H1 (cell line): ENCODE measurements around the gene FLCN. TPM values are rescaled to one million over a fixed set of nuclear protein-coding genes. Genes with fewer than 3 reads are reported as not detected.

ENCODE experiments used
- CTCF ChIA-PET: fragments of 300-600 bp; sonication (Branson Sonifier 250); formaldehyde crosslinking; loops from one replicate; lab custom pipeline; 2021; ENCODE audit not compliant: partially characterized antibody; lab: Charles Lee
- POLR2A ChIA-PET: fragments of 300-600 bp; sonication (Branson Sonifier 250); formaldehyde crosslinking; loops from one replicate; lab custom pipeline; 2021; ENCODE audit warnings: inconsistent platforms; ENCODE audit not compliant: partially characterized antibody; lab: Charles Lee
- DNase-seq, 2 experiments: peaks; one replicate each; pipeline versions ENCODE4 v3.0.0 to v3.0.0-alpha.2; 2010 to 2022; ENCODE audit warnings: low spot score in 2 of 2, low read depth in 1 of 2, mixed read lengths in 1 of 2
- FAIRE-seq: peaks from 2 replicates; lab custom pipeline; 2011; peaks lifted over from hg19 to GRCh38; lab: Jason Lieb, UNC
- H2AFZ ChIP-seq: 2 replicates; pipeline ENCODE4 v1.8.1; 2012; ENCODE audit warnings: low read length, inconsistent platforms
- H2AK5ac ChIP-seq: 2 replicates; pipeline ENCODE4 v1.6.1; 2013; ENCODE audit warnings: low read depth, low read length
- H2BK120ac ChIP-seq: replicated peaks from 2 replicates; pipeline ENCODE3; 2013; ENCODE audit warnings: low read depth, low read length, inconsistent platforms
- H2BK12ac ChIP-seq: 2 replicates; pipeline ENCODE4 v1.6.1; 2013; ENCODE audit warnings: low read depth, low read length
- H2BK15ac ChIP-seq: 2 replicates; pipeline ENCODE4 v1.6.1; 2013; ENCODE audit warnings: low read length
- H2BK20ac ChIP-seq: 2 replicates; pipeline ENCODE4 v1.6.1; 2013; ENCODE audit warnings: low read length
- H2BK5ac ChIP-seq: 2 replicates; pipeline ENCODE4 v1.6.1; 2013; ENCODE audit warnings: low read depth, low read length
- H3K14ac ChIP-seq: 2 replicates; pipeline ENCODE4 v1.6.1; 2013; ENCODE audit warnings: inconsistent platforms; ENCODE audit not compliant: insufficient read length
- H3K18ac ChIP-seq: 2 replicates; pipeline ENCODE4 v1.6.1; 2013; ENCODE audit warnings: low read length; ENCODE audit errors: extremely low read depth
- H3K23ac ChIP-seq: 2 replicates; pipeline ENCODE4 v1.6.1; 2013; ENCODE audit warnings: inconsistent platforms; ENCODE audit not compliant: insufficient read length
- H3K23me2 ChIP-seq: 2 replicates; pipeline ENCODE4 v1.6.1; 2013; ENCODE audit warnings: low read depth, low read length
- H3K27ac ChIP-seq: 2 replicates; pipeline ENCODE4 v1.6.1; 2011; ENCODE audit warnings: low read depth, low read length, inconsistent platforms
- H3K27me3 ChIP-seq, 4 experiments: replicated peaks in 1 of 4; 1 replicate in 1 of 4; 2 replicates in 3 of 4; pipeline versions ENCODE4 v1.6.1 to v1.8.1; 2011 to 2013; ENCODE audit warnings: low read length in 3 of 4, mild to moderate bottlenecking in 3 of 4, inconsistent platforms in 2 of 4, mixed read lengths in 2 of 4, moderate library complexity in 1 of 4; ENCODE audit not compliant: control insufficient read depth in 3 of 4, insufficient read depth in 3 of 4; ENCODE audit errors: extremely low read depth in 1 of 4
- H3K36me3 ChIP-seq, 4 experiments: 2 replicates each; pipeline versions ENCODE4 v1.6.1 to v1.8.1; 2011 to 2013; ENCODE audit warnings: mild to moderate bottlenecking in 4 of 4, low read length in 3 of 4, moderate library complexity in 2 of 4, control low read depth in 1 of 4, inconsistent platforms in 1 of 4; ENCODE audit not compliant: insufficient read depth in 4 of 4, control insufficient read depth in 2 of 4
- H3K4ac ChIP-seq: replicated peaks from 2 replicates; pipeline ENCODE3; 2013; ENCODE audit warnings: low read length, low read depth, mixed read lengths, inconsistent platforms; ENCODE audit not compliant: insufficient read length
- H3K4me1 ChIP-seq, 4 experiments: replicated peaks in 1 of 4; 1 replicate in 1 of 4; 2 replicates in 3 of 4; pipeline versions ENCODE4 v1.6.1 to v1.8.1; 2011 to 2013; ENCODE audit warnings: low read length in 3 of 4, inconsistent platforms in 2 of 4, mixed read lengths in 1 of 4; ENCODE audit not compliant: insufficient read depth in 4 of 4, control insufficient read depth in 3 of 4
- H3K4me2 ChIP-seq, 2 experiments: 2 replicates each; pipeline versions ENCODE4 v1.6.1 to v1.8.1; 2011 to 2013; ENCODE audit warnings: low read depth in 2 of 2, low read length in 2 of 2, control low read depth in 1 of 2, inconsistent platforms in 1 of 2, mild to moderate bottlenecking in 1 of 2; ENCODE audit not compliant: insufficient read depth in 1 of 2
- H3K4me3 ChIP-seq, 4 experiments: fragments of 200-600, 300-600 bp in 1 of 4; sonication (generic), shearing (Covaris generic), sonication (Bioruptor Twin) in 1 of 4; 2 replicates each; pipeline versions ENCODE4 v1.5.1 to v1.8.1; 2011 to 2016; ENCODE audit warnings: low read length in 4 of 4, low read depth in 3 of 4, control low read depth in 2 of 4, inconsistent platforms in 2 of 4, mild to moderate bottlenecking in 2 of 4, mixed read lengths in 1 of 4, moderate library complexity in 1 of 4; ENCODE audit not compliant: insufficient read depth in 2 of 4; ENCODE audit errors: extremely low read depth in 1 of 4
- H3K56ac ChIP-seq: replicated peaks from 2 replicates; pipeline ENCODE3; 2013; ENCODE audit warnings: low read depth, mild to moderate bottlenecking, mixed read lengths, low read length, inconsistent platforms; ENCODE audit not compliant: insufficient read length
- H3K79me1 ChIP-seq: 2 replicates; pipeline ENCODE4 v1.6.1; 2013; ENCODE audit warnings: low read depth, low read length, control low read depth
- H3K79me2 ChIP-seq, 2 experiments: 2 replicates each; pipeline versions ENCODE4 v1.6.1 to v1.8.1; 2012 to 2013; ENCODE audit warnings: low read length in 2 of 2, mild to moderate bottlenecking in 2 of 2, inconsistent platforms in 1 of 2; ENCODE audit not compliant: insufficient read depth in 2 of 2, control insufficient read depth in 1 of 2
- H3K9ac ChIP-seq, 4 experiments: replicated peaks in 1 of 4; 1 replicate in 1 of 4; 2 replicates in 3 of 4; pipeline versions ENCODE4 v1.6.1 to v1.8.1; 2011 to 2013; ENCODE audit warnings: low read depth in 3 of 4, low read length in 3 of 4, control low read depth in 2 of 4, mild to moderate bottlenecking in 2 of 4, moderate library complexity in 2 of 4, inconsistent platforms in 1 of 4; ENCODE audit errors: extremely low read depth in 1 of 4
- H3K9me3 ChIP-seq, 2 experiments: 2 replicates each; pipeline versions ENCODE4 v1.6.1 to v1.8.1; 2012 to 2013; ENCODE audit warnings: mild to moderate bottlenecking in 2 of 2, moderate library complexity in 2 of 2, control low read depth in 1 of 2, inconsistent platforms in 1 of 2, low read depth in 1 of 2, low read length in 1 of 2, mixed read lengths in 1 of 2; ENCODE audit not compliant: insufficient read depth in 2 of 2
- H4K20me1 ChIP-seq, 2 experiments: replicated peaks in 1 of 2; 2 replicates each; pipeline versions ENCODE3 to v1.8.1; 2011 to 2013; ENCODE audit warnings: inconsistent platforms in 2 of 2, low read length in 2 of 2, mild to moderate bottlenecking in 1 of 2; ENCODE audit not compliant: insufficient read depth in 2 of 2, control insufficient read depth in 1 of 2
- H4K5ac ChIP-seq: 2 replicates; pipeline ENCODE4 v1.6.1; 2013; ENCODE audit warnings: low read length, low read depth, mixed read lengths, inconsistent platforms; ENCODE audit not compliant: insufficient read length
- H4K8ac ChIP-seq: 2 replicates; pipeline ENCODE4 v1.8.0; 2013; ENCODE audit warnings: mild to moderate bottlenecking, moderate library complexity, low read length, inconsistent platforms; ENCODE audit not compliant: insufficient read depth; ENCODE audit errors: extremely low read depth
- H4K91ac ChIP-seq: replicated peaks from 2 replicates; pipeline ENCODE3; 2013; ENCODE audit warnings: low read length, mixed read lengths, inconsistent platforms; ENCODE audit not compliant: insufficient read length
- GABPA ChIP-seq: IDR thresholded peaks from 2 replicates; pipeline ENCODE4 v1.6.1; 2011; ENCODE audit warnings: mild to moderate bottlenecking, low read length, moderate library complexity, borderline replicate concordance; ENCODE audit not compliant: insufficient read depth
- JUN ChIP-seq: IDR thresholded peaks from 2 replicates; pipeline ENCODE4 v1.6.1; 2011; ENCODE audit warnings: low read depth, mild to moderate bottlenecking, improper control_type of control experiment, low read length
- KDM4A ChIP-seq: IDR thresholded peaks from one replicate; pipeline ENCODE4 v1.7.1; 2012; ENCODE audit warnings: low read depth, mild to moderate bottlenecking, moderate library complexity, low read length, inconsistent platforms; ENCODE audit not compliant: severe bottlenecking
- KDM5A ChIP-seq: fragments of 200-600 bp; IDR thresholded peaks from 2 replicates; pipeline ENCODE4 v1.7.1; 2012; ENCODE audit warnings: mild to moderate bottlenecking, low read length, inconsistent platforms, mixed read lengths
- RBBP5 ChIP-seq: IDR thresholded peaks from 2 replicates; pipeline ENCODE4 v1.7.1; 2012; ENCODE audit warnings: low read depth, mild to moderate bottlenecking, inconsistent platforms, low read length, moderate library complexity, borderline replicate concordance
- RXRA ChIP-seq: IDR thresholded peaks from 2 replicates; pipeline ENCODE4 v1.6.1; 2011; ENCODE audit warnings: low read depth, mild to moderate bottlenecking, low read length, moderate library complexity; ENCODE audit not compliant: insufficient read depth
- SIN3A ChIP-seq, 2 experiments: IDR thresholded peaks in 1 of 2; conservative IDR thresholded peaks in 1 of 2; 2 replicates each; pipeline ENCODE4 v1.6.1; 2011 to 2012; ENCODE audit warnings: low read length in 2 of 2, improper control_type of control experiment in 1 of 2, low read depth in 1 of 2, mild to moderate bottlenecking in 1 of 2
- SP2 ChIP-seq: IDR thresholded peaks from 2 replicates; pipeline ENCODE4 v1.6.1; 2012; ENCODE audit warnings: mild to moderate bottlenecking, low read length, inconsistent platforms
- SRF ChIP-seq: IDR thresholded peaks from 2 replicates; pipeline ENCODE4 v1.6.1; 2011; ENCODE audit warnings: mild to moderate bottlenecking, low read depth, low read length, moderate library complexity
- TAF7 ChIP-seq: optimal IDR thresholded peaks from 2 replicates; pipeline ENCODE3; 2011; ENCODE audit warnings: low read depth, mild to moderate bottlenecking, inconsistent platforms, low read length, moderate library complexity, borderline replicate concordance
- WGBS, 2 experiments: shearing (Covaris generic) in 1 of 2; methylation state at CpG; one replicate each; pipeline versions ENCODE4 v1.1.6 to v1.1.7; 2013 to 2015; ENCODE audit warnings: low lambda C conversion rate in 2 of 2, mixed read lengths in 2 of 2, inconsistent platforms in 1 of 2, low coverage in 1 of 2, missing lambda C conversion rate in 1 of 2; ENCODE audit not compliant: insufficient replicate concordance in 2 of 2, insufficient coverage in 1 of 2, insufficient read length in 1 of 2; ENCODE audit errors: extremely low coverage in 1 of 2, missing lambda C conversion rate in 1 of 2; 5-methylcytosine and 5-hydroxymethylcytosine counted together
- polyA plus RNA-seq, 7 experiments: library from polyadenylated mRNA; depleted of rRNA in 3 of 7; stranded (reverse) in 5 of 7; unstranded in 2 of 7; fragments of >200 nt in 5 of 7; fragments of 200-250 nt in 2 of 7; gene quantifications; 1 replicate in 5 of 7; 2 replicates in 1 of 7; 4 replicates in 1 of 7; pipeline versions ENCODE4 v1.2.1 to v1.2.3, GENCODE V29; 2011 to 2013; ENCODE audit warnings: missing spikeins in 2 of 7, mixed read lengths in 2 of 7
- total RNA-seq: library from RNA; stranded (reverse); fragmentation: NEBNext Ultra II Directional; extraction: Animal tissue kit (Norgen Biotek cat#: 25700); gene quantifications from 2 replicates; pipeline ENCODE4 v1.2.1, GENCODE V29; 2021

FLCN gene
- total and polyA plus RNA-seq, 2 of the 8 experiments (the other 6 are each of a cell fraction or from before 2014, with no cell fraction given): 15.6 to 34.6 TPM

DNA sequence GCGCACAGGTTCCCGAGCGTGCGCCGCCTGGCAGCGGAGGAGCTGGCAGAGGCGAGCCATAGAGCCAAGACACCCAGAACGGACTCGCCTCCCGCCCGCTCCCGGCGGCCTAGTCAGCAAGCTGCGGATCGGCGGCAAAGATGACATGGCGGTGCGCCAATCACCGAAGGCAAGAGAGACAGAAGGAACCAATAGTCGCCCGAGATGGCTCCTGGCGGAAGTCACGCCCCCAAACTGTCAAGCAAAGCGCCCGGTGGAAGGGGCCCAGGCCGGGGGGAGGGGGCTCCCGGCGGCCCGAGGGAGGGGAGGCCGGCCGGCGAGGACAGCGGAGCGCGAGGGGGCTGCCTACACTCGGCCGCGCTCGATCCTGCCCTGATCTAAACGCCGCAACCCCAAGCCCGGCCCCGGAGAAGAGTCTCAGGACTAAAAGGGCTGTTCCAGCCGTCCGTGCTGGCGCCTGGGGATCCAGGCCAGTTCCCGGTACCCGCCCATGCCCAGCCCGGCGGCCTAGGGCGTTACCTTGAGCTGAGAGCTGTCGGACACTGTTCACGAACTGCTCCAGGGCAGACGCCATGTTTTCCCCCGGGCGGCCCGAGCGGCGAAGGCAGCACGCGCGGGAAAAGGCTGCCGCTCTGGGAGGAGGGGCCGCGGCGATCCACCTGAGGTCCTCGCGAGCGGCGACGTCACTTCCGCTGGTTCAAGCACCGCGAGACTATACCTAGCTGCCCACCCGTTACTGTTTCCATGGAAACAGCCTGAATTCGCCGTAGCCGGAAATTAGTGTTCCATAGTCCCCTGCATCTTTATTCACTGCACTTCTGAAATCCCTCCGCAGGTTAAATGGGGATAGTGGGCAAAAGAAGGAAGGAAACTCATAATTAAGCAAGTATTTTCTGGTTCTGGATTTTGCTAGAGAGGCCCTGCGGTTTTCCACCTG lies 43.9 kb upstream of the FLCN start, which contains the start of gene COPS3:
TSS of gene COPS3 (minus strand) at position 634 of the 937 bp plus-strand sequence. CDS start at position 574, 60 bp downstream.
- Histone ChIP-seq H3K79me2 (peaks cover 18 to 44% of the 10 kb centered on the region in 2 experiments), H3K14ac (no peak within 1 kb of the TSS), H2BK5ac (peak within 1 kb of the TSS; percentile 87), H4K8ac (peak within 1 kb of the TSS; percentile 98; the same call in 1 of the 2 replicates), H3K4me3 (peak within 1 kb of the TSS; percentile 88 to 96 (median 92)), H2BK15ac (no peak within 1 kb of the TSS), H4K20me1 (peaks cover 3 to 9% of the 10 kb centered on the region in 2 experiments), H2BK120ac (no peak within 1 kb of the TSS), H3K23me2 (peaks cover 3% of the 10 kb centered on the region), H3K79me1 (peaks cover 4% of the 10 kb centered on the region), H3K23ac (no peak within 1 kb of the TSS), H2AFZ (peak within 1 kb of the TSS; percentile 86), H4K91ac (peak within 1 kb of the TSS; percentile 88), H3K4me2 (peak within 1 kb of the TSS; percentile 78 to 90), H2BK12ac (no peak within 1 kb of the TSS), H3K9me3 (no peaks in the 10 kb centered on the region), H3K36me3 (peaks cover 0 to 3% (median 0%) of the 10 kb centered on the region in 4 experiments; a peak in 1 of 8 replicates), H4K5ac (peak within 1 kb of the TSS; percentile 90), H2BK20ac (no peak within 1 kb of the TSS), H3K27me3 (no peaks in the 10 kb centered on the region), H3K4me1 (peaks cover 0 to 6% (median 4%) of the 10 kb centered on the region in 4 experiments; a peak in 3 of 7 replicates), H3K18ac (peak within 1 kb of the TSS; percentile 93), H3K9ac (peak within 1 kb of the TSS; percentile 89 to 98 (median 94)), H3K4ac (peak within 1 kb of the TSS; percentile 20), H3K27ac (peak within 1 kb of the TSS; percentile 96), H2AK5ac (no peak within 1 kb of the TSS), H3K56ac (peak within 1 kb of the TSS; percentile 94)
- WGBS, 2 experiments: 2% methylated on average over 58 of the region's 80 CpGs; no CpG with 5 or more reads in 1 of the 2 experiments
- ChIA-PET POLR2A (interaction anchor here (0.5 to 2.5 kb wide), 16 partner anchors 9 to 368 kb away, joined by 3 to 33 read pairs (median 5); partner anchors contain the start of gene FLCN), CTCF (interaction anchor here (0.7 to 3.6 kb wide), 4 partner anchors 8 to 71 kb away, joined by 3 to 23 read pairs (median 3); no protein-coding TSS in a partner anchor)
- FAIRE-seq (peak; percentile 79), DNase-seq (peak; percentile 86 to 96)
- TF ChIP-seq KDM5A (0 out of 2 replicates have a peak, but pooled peaks have one; percentile 39), RXRA (no peak), SIN3A (conservative IDR thresholded peaks at IDR 0.05 in 1 of 2, IDR thresholded peaks at IDR 0.05 in 1 of 2; ENCODE audit: low read depth in 1 of 2, low read length in 2 of 2) (peak; percentile 62 to 78; a peak in 3 of 4 replicates), RBBP5 (peak; percentile 85), SP2 (peak; percentile 70), SRF (0 out of 2 replicates have a peak, but pooled peaks have one; percentile 4), KDM4A (peak; percentile 12), JUN (no peak), GABPA (peak; percentile 85; the same call in 1 of the 2 replicates), TAF7 (peak; percentile 81)
